ENCODE results near the gene LMBRD2.
"Not testable (repeated sequence)": the region's sequence is repeated elsewhere in the genome, so short reads cannot be mapped to it uniquely, and the experiment has no call there.

The LMBRD2 gene

DNA sequence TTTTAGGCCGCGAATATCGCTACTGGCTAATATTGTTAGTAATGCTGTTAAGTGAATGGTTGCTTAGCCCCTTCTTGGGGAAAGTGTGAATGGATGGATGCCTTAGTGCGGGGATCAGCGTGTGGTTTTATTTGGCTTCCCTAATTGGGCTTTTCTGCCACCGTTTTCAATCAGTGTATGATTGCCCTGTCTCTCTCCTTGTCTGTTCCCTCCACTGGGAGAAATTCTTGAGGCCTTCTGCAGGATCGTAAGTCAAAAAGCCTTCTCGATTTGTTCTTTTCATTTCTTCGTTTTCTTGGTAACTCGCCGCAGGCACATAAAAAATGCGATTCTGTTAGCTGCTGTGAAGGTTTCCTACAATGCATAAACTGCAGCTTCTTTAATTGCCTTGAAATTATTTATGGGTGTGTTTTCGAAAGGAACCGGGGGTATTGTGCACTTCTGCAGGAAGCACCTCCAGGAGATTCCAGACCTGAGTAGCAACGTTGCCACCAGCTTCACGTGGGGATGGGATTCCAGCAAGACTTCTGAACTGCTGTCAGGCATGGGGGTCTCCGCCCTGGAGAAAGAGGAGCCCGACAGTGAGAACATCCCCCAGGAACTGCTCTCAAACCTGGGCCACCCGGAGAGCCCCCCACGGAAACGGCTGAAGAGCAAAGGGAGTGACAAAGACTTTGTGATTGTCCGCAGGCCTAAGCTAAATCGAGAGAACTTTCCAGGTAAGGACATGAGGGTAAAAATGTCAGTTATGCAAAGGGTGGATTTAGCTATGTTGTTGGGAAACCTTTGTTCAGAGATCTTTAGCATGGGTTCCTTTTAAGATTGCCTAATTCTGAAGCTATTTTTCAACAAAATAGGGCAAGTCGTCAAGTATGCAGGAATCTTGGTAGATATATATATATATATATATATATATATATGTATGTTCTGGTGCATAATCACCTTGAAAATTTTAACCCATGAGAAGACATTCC lies 924 bp upstream of the LMBRD2 start:
- peak overlapping the region; percentile 98 for H3K9ac ChIP-seq (ENCODE audit: low read depth, low read length)
- H3K36me3 ChIP-seq (ENCODE audit: insufficient read depth, low read length) = peaks cover 7% of the 10 kb centered on the region
- 0 out of 2 replicates have a peak, but pooled peaks cover 3% of the 10 kb centered on the region for H3K4me1 ChIP-seq (ENCODE audit: insufficient read depth, low read length)
- H3K9me3 ChIP-seq (ENCODE audit: control insufficient read depth, insufficient read depth, low read length) = no peaks in the 10 kb centered on the region

DNA sequence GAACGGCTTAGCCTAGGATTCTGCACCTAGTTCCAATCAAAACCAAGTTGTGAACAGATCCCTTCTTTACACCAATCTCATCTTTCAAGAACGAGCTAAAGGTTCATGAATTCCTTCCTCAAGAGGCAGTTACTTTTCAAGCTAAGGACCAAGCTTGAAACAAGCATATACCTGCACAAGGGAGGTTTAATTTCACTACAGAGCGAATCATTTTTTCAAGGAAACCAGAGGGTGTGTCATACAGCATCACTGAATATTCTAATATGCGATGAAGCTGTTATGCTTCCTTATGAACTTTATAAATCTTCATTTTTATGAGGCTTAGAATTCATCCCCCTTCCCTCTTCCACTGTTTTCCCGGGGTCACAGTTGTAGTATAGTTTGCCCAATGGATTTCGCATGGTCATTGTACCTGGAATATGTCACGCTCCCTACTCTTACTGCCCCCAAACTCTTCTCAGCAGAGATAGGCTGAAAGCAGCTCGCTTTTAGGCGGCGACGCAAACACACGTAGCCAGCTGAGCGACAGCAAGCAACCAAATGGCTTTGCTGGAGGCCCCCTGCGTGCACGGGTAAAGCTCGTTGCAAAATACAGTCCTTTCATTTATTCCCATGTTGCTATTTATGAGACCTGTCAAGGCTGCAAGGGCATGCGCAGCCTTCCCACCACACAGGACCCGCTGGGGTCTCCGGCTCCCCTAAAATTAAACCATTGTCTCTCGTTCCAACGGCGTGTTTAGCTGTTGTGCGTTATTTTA lies 832 bp downstream of the LMBRD2 start:
- H3K36me3 ChIP-seq (ENCODE audit: insufficient read depth, low read length) = no peaks in the 10 kb centered on the region; the same call in 1 of the 2 replicates
- no peaks in the 10 kb centered on the region for H3K9me3 ChIP-seq (ENCODE audit: control insufficient read depth, insufficient read depth, low read length)
- H3K4me1 ChIP-seq (ENCODE audit: insufficient read depth, low read length) = 0 out of 2 replicates have a peak, but pooled peaks cover 3% of the 10 kb centered on the region
- H3K9ac ChIP-seq (ENCODE audit: low read depth, low read length) = peak overlapping the region; percentile 98

DNA sequence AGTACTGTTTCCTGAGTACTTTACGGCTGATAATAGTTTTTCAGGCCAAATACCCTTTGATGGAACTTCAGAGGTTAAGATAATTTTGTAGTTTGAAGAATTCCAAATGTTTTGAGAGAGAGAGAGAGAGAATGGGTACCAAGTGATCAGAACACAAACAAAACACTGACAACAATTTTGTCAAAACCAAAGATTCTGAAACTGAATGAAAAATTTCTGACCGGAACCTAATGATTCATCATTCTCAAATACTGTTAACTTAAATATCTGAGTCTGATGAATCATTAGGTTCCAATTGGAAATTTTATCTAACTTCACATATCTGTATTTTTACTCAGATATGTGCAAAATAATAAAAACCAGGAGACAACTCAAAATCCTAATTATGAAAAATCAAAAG lies 4.0 kb downstream of the LMBRD2 start:
- Histone ChIP-seq H3K9me3 (ENCODE audit: control insufficient read depth, insufficient read depth, low read length) (no peaks in the 10 kb centered on the region), H3K36me3 (ENCODE audit: insufficient read depth, low read length) (no peaks in the 10 kb centered on the region), H3K9ac (ENCODE audit: low read depth, low read length) (no peak overlapping the region), H3K4me1 (ENCODE audit: insufficient read depth, low read length) (0 out of 2 replicates have a peak, but pooled peaks cover 3% of the 10 kb centered on the region)

DNA sequence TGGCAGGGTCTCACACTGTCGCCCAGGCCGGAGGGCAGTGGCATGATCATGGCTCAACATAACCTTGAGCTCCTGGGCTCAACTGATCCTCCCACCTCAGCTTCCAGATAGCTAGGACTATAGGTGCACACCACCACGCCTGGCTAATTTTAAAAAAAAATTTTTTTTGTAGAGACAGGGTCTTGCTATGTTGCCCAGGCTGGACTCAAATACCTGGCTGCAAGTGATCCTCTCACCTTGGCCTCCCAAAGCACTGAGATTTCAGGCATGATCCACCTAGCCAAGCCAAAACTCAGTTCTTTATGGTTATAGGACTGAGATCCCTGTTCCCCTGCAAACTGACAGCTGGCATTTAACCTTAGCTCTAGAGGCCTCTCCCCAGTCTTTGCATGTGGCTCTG lies 5.3 kb downstream of the LMBRD2 start:
- H3K9ac ChIP-seq (ENCODE audit: low read depth, low read length) = no peak overlapping the region
- 0 out of 2 replicates have a peak, but pooled peaks cover 3% of the 10 kb centered on the region for H3K4me1 ChIP-seq (ENCODE audit: insufficient read depth, low read length)
- no peaks in the 10 kb centered on the region for H3K36me3 ChIP-seq (ENCODE audit: insufficient read depth, low read length)
- no peaks in the 10 kb centered on the region for H3K9me3 ChIP-seq (ENCODE audit: control insufficient read depth, insufficient read depth, low read length)

DNA sequence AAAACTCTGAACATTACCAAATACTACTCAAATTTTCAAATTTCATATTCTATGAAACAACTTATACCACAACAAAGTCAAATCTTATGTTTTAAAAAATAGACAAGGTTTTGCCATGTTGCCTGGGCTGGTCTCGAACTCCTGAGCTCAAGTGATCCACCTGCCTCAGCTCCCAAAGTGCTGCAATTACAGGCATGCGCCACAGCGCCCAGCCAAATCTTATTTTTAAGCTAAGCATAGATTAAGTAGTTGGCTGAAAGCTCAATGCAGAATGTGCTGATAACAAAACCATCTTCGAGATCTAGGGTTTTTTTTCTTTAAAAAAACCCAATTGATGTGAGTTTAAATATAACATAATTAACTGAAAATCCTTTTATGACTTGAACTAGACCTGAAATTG lies 6.4 kb downstream of the LMBRD2 start:
- Histone ChIP-seq H3K36me3 (ENCODE audit: insufficient read depth, low read length) (no peaks in the 10 kb centered on the region), H3K9ac (ENCODE audit: low read depth, low read length) (no peak overlapping the region), H3K4me1 (ENCODE audit: insufficient read depth, low read length) (no peaks in the 10 kb centered on the region), H3K9me3 (ENCODE audit: control insufficient read depth, insufficient read depth, low read length) (no peaks in the 10 kb centered on the region)

DNA sequence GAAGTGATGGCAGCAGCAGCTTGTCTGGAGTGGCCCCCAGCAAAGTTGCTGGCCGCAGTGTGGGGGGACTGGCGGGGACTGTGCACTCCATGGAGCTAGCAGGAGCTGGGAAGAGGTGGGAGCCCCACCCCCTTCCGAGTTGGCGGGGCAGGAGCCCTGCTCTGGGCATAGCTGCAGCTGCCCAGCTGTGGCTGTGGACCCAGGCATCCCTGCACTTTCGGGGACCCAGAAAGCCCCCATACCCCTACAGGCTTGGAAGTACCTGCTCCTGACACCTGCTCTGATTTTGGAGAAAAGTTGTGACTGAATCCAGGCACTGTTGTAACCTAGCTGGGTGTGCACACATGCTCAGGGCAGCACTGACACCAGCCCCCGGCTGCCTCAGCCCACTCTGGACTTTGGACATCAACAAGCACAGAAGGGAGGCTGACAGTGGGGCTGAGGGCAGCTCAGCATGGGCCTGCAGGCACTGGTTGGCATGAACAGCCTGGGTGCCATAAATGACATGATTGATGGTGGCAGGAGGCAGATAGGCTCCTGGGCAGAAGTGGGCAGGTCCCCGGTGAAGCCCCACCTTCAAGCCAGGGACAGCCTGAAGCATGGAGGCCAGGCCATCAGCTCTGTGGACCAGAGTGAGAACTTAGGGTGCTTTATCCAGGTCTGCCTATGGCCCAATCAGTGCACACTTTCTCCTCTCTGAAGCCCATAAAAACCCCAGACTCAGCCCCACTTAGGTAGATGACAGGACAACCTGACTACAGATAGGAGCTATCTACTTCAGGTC lies 12.6 kb downstream of the LMBRD2 start:
- Histone ChIP-seq H3K4me1 (ENCODE audit: insufficient read depth, low read length) (no peaks in the 10 kb centered on the region), H3K9me3 (ENCODE audit: control insufficient read depth, insufficient read depth, low read length) (no peaks in the 10 kb centered on the region), H3K36me3 (ENCODE audit: insufficient read depth, low read length) (no peaks in the 10 kb centered on the region), H3K9ac (ENCODE audit: low read depth, low read length) (no peak overlapping the region)

DNA sequence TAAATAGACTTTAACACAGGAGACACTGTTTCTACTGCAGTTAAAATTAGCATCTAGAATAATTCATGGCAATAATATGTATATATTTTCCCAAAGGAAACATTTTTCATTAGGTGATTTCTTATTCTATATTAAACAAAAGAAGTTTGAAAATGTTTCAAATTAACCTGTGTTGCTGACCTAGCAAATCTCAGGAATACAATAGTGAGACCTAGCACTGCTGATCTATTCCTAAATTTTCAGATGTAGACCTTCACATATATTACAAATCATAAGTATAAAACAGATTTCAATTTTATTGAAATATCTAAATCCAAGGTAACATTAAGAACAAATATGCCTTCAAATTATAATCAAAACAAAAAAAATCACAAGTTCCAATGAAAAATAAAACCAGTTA lies 15.1 kb downstream of the LMBRD2 start:
- Histone ChIP-seq H3K36me3 (ENCODE audit: insufficient read depth, low read length) (no peaks in the 10 kb centered on the region), H3K9ac (ENCODE audit: low read depth, low read length) (no peak overlapping the region), H3K9me3 (ENCODE audit: control insufficient read depth, insufficient read depth, low read length) (no peaks in the 10 kb centered on the region), H3K4me1 (ENCODE audit: insufficient read depth, low read length) (no peaks in the 10 kb centered on the region)

DNA sequence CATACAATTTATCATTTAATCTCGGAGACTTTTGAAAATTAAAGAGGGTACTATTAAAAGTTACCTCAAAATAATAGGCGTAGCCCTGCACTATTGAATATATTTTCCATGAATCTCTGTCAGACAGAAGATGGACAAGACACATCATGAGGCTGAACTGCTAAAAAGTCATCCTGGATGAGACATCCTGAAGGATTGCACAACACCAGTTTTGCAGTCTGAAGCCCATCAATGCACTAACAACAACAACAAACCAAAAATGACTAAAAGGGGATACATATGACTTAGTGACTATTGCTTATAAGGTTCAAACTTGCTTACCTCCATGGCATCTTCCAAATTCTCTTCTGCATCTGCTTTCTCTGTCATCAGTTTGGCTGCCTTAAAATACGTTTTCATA lies 15.7 kb downstream of the LMBRD2 start:
- no peaks in the 10 kb centered on the region for H3K9me3 ChIP-seq (ENCODE audit: control insufficient read depth, insufficient read depth, low read length)
- no peaks in the 10 kb centered on the region for H3K36me3 ChIP-seq (ENCODE audit: insufficient read depth, low read length)
- H3K9ac ChIP-seq (ENCODE audit: low read depth, low read length) = no peak overlapping the region
- no peaks in the 10 kb centered on the region for H3K4me1 ChIP-seq (ENCODE audit: insufficient read depth, low read length)

DNA sequence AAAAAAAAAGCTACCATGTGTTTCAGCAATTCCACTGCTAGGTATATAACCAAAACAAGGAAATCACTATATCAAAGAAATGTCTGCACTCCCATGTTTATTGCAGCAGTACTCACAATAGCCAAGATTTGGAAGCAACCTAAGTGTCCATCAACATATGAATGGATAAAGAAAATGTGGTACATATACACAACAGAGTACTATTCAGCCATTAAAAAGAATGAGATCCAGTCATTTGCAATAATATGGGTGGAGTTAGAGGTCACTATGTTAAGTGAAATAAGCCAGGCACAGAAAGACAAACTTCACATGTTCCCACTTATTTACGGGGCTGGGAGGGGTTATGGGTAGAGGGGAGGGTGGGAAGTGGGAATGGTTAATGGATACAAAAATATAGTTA lies 18.7 kb downstream of the LMBRD2 start:
- not testable (repeated sequence) for H3K36me3 ChIP-seq (ENCODE audit: insufficient read depth, low read length); H3K9me3 ChIP-seq (ENCODE audit: control insufficient read depth, insufficient read depth, low read length); H3K9ac ChIP-seq (ENCODE audit: low read depth, low read length); H3K4me1 ChIP-seq (ENCODE audit: insufficient read depth, low read length)

DNA sequence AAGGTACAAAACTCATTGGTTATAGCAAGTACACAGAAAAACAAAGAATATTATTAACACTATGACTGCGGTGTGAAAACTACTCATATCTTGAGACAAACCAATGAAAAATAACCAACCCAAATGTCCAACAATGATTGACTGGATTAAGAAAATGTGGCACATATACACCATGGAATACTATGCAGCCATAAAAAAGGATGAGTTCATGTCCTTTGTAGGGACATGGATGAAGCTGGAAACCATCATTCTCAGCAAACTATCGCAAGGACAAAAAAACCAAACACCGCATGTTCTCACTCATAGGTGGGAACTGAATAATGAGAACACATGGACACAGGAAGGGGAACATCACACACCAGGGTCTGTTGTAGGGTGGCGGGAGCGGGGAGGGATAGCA lies 22.0 kb downstream of the LMBRD2 start:
- not testable (repeated sequence) for H3K9ac ChIP-seq (ENCODE audit: low read depth, low read length); H3K36me3 ChIP-seq (ENCODE audit: insufficient read depth, low read length); H3K4me1 ChIP-seq (ENCODE audit: insufficient read depth, low read length); H3K9me3 ChIP-seq (ENCODE audit: control insufficient read depth, insufficient read depth, low read length)

DNA sequence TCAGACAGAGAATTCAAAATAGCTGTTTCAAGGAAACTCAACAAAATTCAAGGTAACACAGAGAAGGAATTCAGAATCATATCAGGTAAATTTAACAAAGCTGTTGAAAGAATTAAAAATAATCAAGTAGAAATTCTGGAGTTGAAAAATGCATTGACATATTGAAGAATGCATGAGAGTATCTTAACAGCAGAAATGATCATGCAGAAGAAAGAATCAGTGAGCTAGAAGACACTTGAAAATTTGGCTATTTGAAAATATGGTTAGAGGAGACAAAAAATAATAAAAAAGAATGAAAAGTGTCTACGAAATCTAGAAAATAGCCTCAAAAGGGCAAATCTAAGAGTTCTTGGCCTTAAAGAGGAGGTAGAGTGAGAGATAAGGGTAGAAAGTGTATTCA lies 22.9 kb downstream of the LMBRD2 start:
- Histone ChIP-seq H3K4me1 (ENCODE audit: insufficient read depth, low read length) (no peaks in the 10 kb centered on the region), H3K36me3 (ENCODE audit: insufficient read depth, low read length) (no peaks in the 10 kb centered on the region; the same call in 1 of the 2 replicates), H3K9ac (ENCODE audit: low read depth, low read length) (no peak overlapping the region), H3K9me3 (ENCODE audit: control insufficient read depth, insufficient read depth, low read length) (no peaks in the 10 kb centered on the region)

DNA sequence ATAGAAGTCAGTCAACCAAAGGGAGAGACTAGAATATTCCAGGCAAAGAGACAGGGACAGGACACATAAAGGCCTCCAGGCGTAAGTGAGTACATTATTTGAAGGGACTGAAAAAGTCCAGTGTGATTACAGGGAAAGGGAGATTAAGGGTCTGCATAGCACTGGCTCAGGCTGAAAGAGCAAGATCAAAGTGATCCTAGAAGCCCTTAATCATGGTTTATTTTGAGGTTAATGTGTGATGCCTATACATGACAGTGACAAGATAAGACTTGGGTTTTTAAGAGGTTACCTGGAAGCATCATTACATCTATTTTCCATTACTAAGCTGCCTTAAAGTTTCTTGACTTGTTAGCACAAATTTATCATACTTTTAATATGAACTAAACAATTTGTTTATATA lies 25.8 kb downstream of the LMBRD2 start:
- Histone ChIP-seq H3K9ac (ENCODE audit: low read depth, low read length) (no peak overlapping the region), H3K9me3 (ENCODE audit: control insufficient read depth, insufficient read depth, low read length) (no peaks in the 10 kb centered on the region), H3K4me1 (ENCODE audit: insufficient read depth, low read length) (no peaks in the 10 kb centered on the region), H3K36me3 (ENCODE audit: insufficient read depth, low read length) (no peaks in the 10 kb centered on the region; the same call in 1 of the 2 replicates)

DNA sequence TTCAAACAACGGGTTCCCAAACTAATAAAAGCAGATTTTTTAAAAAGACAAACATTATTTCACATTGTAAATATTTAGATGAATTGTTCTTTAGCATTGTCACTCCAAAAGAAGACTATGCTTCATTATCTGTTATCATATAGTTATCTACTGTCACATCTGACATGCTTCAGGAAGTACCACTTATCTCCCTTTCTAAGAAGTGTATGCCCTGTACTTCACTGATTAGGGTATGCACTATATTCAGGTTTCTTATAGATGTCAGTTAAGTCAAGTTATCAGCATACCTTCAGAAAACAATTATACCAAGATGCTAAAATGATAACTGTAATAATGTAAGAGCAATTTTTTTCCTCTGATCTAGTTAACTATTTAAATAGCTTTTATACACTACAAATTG lies 40.4 kb downstream of the LMBRD2 start:
- H3K4me1 ChIP-seq (ENCODE audit: insufficient read depth, low read length) = no peaks in the 10 kb centered on the region
- H3K36me3 ChIP-seq (ENCODE audit: insufficient read depth, low read length) = no peaks in the 10 kb centered on the region
- no peak overlapping the region for H3K9ac ChIP-seq (ENCODE audit: low read depth, low read length)
- no peaks in the 10 kb centered on the region for H3K9me3 ChIP-seq (ENCODE audit: control insufficient read depth, insufficient read depth, low read length)

DNA sequence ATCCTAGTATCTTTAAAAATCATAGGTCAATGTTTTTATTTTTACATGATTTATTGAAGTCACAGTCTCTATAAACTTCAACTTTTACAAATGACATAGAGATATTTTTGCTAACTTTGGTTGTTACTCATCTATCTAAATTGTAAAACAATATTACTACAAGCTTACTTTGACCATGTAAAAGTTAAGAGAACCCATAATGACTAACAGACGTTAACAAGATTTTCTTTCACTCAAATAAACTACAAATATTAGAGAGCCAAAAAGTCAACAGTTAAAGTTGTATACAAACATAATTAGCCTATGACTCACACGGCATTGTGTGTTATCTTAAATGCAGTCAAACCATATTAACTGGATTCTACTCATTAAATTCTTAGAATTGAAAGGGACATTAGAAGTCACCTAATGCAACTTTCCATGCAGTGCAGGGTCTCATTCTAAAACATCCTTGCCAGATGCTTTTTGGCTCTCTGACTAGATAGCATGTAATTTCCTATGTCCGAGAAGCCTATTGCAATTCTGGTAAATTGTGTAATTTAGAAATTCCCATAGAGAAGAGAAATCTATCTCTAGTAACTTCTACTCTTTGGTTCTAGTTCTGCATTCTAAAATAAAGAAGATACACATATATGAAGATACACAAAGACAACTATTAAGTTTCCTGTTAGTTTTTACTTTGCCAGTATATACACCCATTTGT lies 42.8 kb downstream of the LMBRD2 start:
- Histone ChIP-seq H3K9ac (ENCODE audit: low read depth, low read length) (no peak overlapping the region), H3K36me3 (ENCODE audit: insufficient read depth, low read length) (no peaks in the 10 kb centered on the region), H3K9me3 (ENCODE audit: control insufficient read depth, insufficient read depth, low read length) (no peaks in the 10 kb centered on the region), H3K4me1 (ENCODE audit: insufficient read depth, low read length) (no peaks in the 10 kb centered on the region)

Data from ES-I3 (cell line).